ENCODE data around the gene PTBP1. TPM values are rescaled to one million over a fixed set of nuclear protein-coding genes. Genes with fewer than 3 reads are reported as not detected.
"Not testable (repeated sequence)": the region's sequence is repeated elsewhere in the genome, so short reads cannot be mapped to it uniquely, and the experiment has no call there.

The PTBP1 gene
- total and polyA plus RNA-seq, 8 donors: 236 to 374 (median 340) TPM

DNA sequence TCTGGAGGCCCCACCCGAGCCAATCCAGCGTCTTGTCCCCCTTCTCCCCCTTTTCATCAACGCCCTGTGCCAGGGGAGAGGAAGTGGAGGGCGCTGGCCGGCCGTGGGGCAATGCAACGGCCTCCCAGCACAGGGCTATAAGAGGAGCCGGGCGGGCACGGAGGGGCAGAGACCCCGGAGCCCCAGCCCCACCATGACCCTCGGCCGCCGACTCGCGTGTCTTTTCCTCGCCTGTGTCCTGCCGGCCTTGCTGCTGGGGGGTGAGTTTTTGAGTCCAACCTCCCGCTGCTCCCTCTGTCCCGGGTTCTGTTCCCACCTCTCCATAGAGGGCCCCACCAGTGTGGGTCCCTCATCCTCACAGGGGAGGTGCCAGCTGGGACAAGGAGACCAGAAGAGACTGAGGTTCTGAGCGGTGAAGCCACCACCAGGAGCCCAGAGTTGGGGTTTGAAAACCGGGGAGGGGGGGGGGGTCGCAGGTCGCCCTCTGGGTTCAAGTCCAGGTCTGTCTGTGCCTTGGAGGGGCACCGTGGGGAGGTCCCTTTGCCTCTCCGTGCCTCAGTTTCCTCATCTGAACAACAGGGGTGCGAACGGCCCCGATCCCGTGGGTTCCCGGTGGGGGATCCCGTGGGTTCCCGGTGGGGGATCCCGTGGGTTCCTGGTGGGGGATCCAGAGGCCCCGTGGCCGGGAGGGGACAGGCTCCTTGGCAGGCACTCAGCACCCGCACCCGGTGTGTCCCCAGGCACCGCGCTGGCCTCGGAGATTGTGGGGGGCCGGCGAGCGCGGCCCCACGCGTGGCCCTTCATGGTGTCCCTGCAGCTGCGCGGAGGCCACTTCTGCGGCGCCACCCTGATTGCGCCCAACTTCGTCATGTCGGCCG is 55.1 kb downstream of the PTBP1 start, which contains the start of gene ELANE:
TSS of gene ELANE (plus strand) at position 168 of the 878 bp plus-strand sequence. CDS start at position 194, 26 bp downstream.
- ATAC-seq (no peak), DNase-seq (peak in 1 of 4 donors; percentile 88)
- Histone ChIP-seq H3K27ac (peak within 1 kb of the TSS in 1 of 2 donors; percentile 48), H3K27me3 (peaks cover 9 to 49% of the 10 kb centered on the region in 2 donors), H3K4me1 (peaks cover 6 to 43% of the 10 kb centered on the region in 2 donors), H3K36me3 (no peaks in the 10 kb centered on the region), H3K4me3 (peak within 1 kb of the TSS in 1 of 2 donors; percentile 24), H3K9me3 (no peaks in the 10 kb centered on the region)
- TF ChIP-seq, protein P1, sequence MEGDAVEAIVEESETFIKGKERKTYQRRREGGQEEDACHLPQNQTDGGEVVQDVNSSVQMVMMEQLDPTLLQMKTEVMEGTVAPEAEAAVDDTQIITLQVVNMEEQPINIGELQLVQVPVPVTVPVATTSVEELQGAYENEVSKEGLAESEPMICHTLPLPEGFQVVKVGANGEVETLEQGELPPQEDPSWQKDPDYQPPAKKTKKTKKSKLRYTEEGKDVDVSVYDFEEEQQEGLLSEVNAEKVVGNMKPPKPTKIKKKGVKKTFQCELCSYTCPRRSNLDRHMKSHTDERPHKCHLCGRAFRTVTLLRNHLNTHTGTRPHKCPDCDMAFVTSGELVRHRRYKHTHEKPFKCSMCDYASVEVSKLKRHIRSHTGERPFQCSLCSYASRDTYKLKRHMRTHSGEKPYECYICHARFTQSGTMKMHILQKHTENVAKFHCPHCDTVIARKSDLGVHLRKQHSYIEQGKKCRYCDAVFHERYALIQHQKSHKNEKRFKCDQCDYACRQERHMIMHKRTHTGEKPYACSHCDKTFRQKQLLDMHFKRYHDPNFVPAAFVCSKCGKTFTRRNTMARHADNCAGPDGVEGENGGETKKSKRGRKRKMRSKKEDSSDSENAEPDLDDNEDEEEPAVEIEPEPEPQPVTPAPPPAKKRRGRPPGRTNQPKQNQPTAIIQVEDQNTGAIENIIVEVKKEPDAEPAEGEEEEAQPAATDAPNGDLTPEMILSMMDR (IDR thresholded peaks at IDR 0.05): no peak
- intact Hi-C loops (cut with DNase I): loop anchor here in 1 of 2 donors (10.0 kb wide), 1 partner anchor 88 kb away; no protein-coding TSS in a partner anchor

DNA sequence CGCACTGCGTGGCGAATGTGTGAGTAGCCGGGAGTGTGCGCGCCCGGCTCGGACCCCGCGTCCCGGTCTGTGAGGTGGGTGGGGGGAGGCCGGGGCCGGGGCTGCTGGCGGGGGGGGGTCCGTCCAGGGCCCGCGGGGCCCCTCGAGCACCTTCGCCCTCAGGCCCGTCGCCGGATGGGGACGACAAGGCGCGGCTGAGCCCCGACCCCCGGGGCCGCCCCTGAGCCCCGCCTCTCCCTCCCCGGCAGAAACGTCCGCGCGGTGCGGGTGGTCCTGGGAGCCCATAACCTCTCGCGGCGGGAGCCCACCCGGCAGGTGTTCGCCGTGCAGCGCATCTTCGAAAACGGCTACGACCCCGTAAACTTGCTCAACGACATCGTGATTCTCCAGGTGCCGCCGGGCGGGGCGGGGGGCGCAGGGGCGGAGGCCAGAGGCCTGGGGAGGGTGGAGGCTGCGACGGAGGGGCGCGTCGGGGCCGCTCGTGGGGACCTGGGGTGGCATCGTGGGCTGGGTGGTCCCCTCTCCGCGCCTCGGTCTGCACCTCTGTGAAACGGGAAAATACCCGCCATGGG is 55.8 kb downstream of the PTBP1 start:
- intact Hi-C loops (cut with DNase I): loop anchor here in 1 of 2 donors (10.0 kb wide), 1 partner anchor 88 kb away; no protein-coding TSS in a partner anchor
- peak overlapping the region in 1 of 2 donors; percentile 24 for H3K4me3 ChIP-seq
- H3K4me1 ChIP-seq: peaks cover 6 to 36% of the 10 kb centered on the region in 2 donors
- ATAC-seq: no peak
- no peaks in the 10 kb centered on the region for H3K36me3 ChIP-seq
- peaks cover 9 to 48% of the 10 kb centered on the region in 2 donors for H3K27me3 ChIP-seq
- TF ChIP-seq, protein P1 (IDR thresholded peaks at IDR 0.05): no peak
- no peak overlapping the region for H3K27ac ChIP-seq
- H3K9me3 ChIP-seq: no peaks in the 10 kb centered on the region
- DNase-seq: no peak

DNA sequence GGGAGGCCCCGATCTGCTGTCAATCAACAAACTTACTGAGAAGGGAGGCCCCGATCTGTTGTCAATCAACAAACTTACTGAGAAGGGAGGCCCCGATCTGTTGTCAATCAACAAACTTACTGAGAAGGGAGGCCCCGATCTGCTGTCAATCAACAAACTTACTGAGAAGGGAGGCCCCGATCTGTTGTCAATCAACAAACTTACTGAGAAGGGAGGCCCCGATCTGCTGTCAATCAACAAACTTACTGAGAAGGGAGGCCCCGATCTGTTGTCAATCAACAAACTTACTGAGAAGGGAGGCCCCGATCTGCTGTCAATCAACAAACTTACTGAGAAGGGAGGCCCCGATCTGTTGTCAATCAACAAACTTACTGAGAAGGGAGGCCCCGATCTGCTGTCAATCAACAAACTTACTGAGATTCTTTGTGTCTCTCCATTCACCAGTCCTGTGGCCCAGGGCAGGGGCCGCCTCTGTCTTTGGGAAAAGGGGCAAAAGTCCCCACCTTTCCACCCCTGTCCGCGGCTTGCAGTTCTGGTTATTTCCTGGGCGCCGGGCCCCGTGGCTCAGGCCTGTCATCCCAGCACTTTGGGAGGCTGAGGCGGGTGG is 56.5 kb downstream of the PTBP1 start:
- DNase-seq, H3K36me3 ChIP-seq, H3K9me3 ChIP-seq, H3K27ac ChIP-seq, H3K4me3 ChIP-seq, ATAC-seq: not testable (repeated sequence)
- Histone ChIP-seq H3K27me3 (peaks cover 9 to 45% of the 10 kb centered on the region in 2 donors), H3K4me1 (peaks cover 6 to 32% of the 10 kb centered on the region in 2 donors)
- intact Hi-C loops (cut with DNase I): loop anchor here in 1 of 2 donors (10.0 kb wide), 1 partner anchor 89 kb away; no protein-coding TSS in a partner anchor

DNA sequence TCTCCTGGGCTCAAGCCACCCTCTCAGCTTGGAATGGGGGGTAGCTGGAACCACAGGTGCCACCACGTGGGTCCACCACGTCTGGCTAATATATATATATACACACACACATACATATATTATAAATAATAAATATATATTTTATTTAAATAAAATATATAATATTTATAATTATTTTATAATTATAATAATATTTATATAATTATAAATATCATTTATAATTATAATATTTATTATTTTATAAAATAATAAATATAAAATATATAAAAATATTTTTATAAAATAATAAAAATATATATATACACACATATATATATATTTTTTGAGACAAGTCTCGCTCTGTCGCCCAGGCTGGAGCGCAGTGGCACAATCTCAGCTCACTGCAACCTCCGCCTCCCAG is 57.3 kb downstream of the PTBP1 start:
- no peaks in the 10 kb centered on the region for H3K36me3 ChIP-seq
- H3K27me3 ChIP-seq: peaks cover 9 to 52% of the 10 kb centered on the region in 2 donors
- ATAC-seq: no peak
- no peaks in the 10 kb centered on the region for H3K9me3 ChIP-seq
- intact Hi-C loops (cut with DNase I): loop anchor here in 1 of 2 donors (10.0 kb wide), 1 partner anchor 90 kb away; no protein-coding TSS in a partner anchor
- TF ChIP-seq, protein P1 (IDR thresholded peaks at IDR 0.05): no peak
- no peak overlapping the region for H3K4me3 ChIP-seq
- peaks cover 6 to 40% of the 10 kb centered on the region in 2 donors for H3K4me1 ChIP-seq
- no peak overlapping the region for H3K27ac ChIP-seq
- no peak for DNase-seq

DNA sequence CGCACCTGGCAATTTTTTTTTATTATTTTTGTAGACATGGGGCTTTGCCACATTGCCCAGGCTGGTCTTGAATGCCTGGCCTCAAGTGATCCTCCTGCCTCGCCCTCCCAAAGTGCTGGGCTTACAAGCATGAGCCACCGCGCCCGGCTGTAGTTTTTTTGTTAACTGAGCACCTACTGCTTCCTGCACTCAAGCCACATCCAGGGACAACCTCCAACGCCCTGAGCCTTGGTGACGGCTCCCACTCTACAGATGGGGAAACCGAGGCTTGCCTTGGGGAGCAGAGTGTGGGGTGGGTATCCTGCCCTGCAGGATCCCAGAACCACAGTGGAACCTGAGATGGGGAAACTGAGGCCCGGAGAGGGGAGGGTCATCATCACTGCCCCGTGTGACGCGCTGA is 57.9 kb downstream of the PTBP1 start:
- no peak for DNase-seq
- ATAC-seq: no peak
- TF ChIP-seq, protein P1 (IDR thresholded peaks at IDR 0.05): no peak
- Histone ChIP-seq H3K9me3 (no peaks in the 10 kb centered on the region), H3K4me1 (peaks cover 6 to 46% of the 10 kb centered on the region in 2 donors), H3K36me3 (no peaks in the 10 kb centered on the region), H3K4me3 (no peak overlapping the region), H3K27me3 (peaks cover 9 to 58% of the 10 kb centered on the region in 2 donors), H3K27ac (no peak overlapping the region)
- intact Hi-C loops (cut with DNase I): loop anchor here in 1 of 2 donors (5.0 to 10.0 kb wide), 2 partner anchors 62 to 90 kb away; partner anchors contain the start of gene KISS1R

All from left lung (tissue), 10 donors.